Measurements from ENCODE around the gene UCN. TPM values are rescaled to one million over a fixed set of nuclear protein-coding genes. Genes with fewer than 3 reads are reported as not detected.

UCN gene
- total RNA-seq, 1 experiment from 2014 or later: 1.5 TPM

- no peaks in the 10 kb centered on the region for H3K9me3 Mint-ChIP-seq
- peak overlapping the region in 1 of 2 experiments; percentile 46; a peak in 2 of 5 replicates for H3K4me3 Mint-ChIP-seq
- H3K27me3 Mint-ChIP-seq (ENCODE audit: low read depth): peaks cover 52% of the 10 kb centered on the region
These were observed 1.5 kb downstream of the UCN start for GRCh38 chr2:27306573-27307286.

More at GRCh38 chr2:27306573-27307286, 1.5 kb downstream of the UCN start:
- H3K79me1 ChIP-seq (ENCODE audit: insufficient read depth, low read depth, low read length, poor library complexity, severe bottlenecking): no peaks in the 10 kb centered on the region
- no peak overlapping the region for H3K27ac ChIP-seq (ENCODE audit: insufficient read length, low read depth, low read length)
- no peaks in the 10 kb centered on the region for H4K20me1 ChIP-seq (ENCODE audit: control insufficient read depth, insufficient read depth, insufficient read length)
- peak overlapping the region; percentile 34 for H3K4me2 ChIP-seq (ENCODE audit: insufficient read depth, insufficient read length, low read length)
- no peak overlapping the region for H2BK120ac ChIP-seq (ENCODE audit: low read depth, low read length, poor library complexity, severe bottlenecking)
- no peak overlapping the region for H4K91ac ChIP-seq (ENCODE audit: insufficient read length, low read depth, low read length)
- H3K23me2 ChIP-seq (ENCODE audit: insufficient read length, low read depth, low read length, poor library complexity, severe bottlenecking): peaks cover 9% of the 10 kb centered on the region
- H2AFZ ChIP-seq (ENCODE audit: low read length): no peak overlapping the region
- H2BK20ac ChIP-seq (ENCODE audit: low read depth, low read length, poor library complexity, severe bottlenecking): no peak overlapping the region
- no peak overlapping the region for H2BK5ac ChIP-seq (ENCODE audit: insufficient read length, low read length)
- H2AK5ac ChIP-seq (ENCODE audit: insufficient read length, low read length): no peak overlapping the region
- H3K56ac ChIP-seq (ENCODE audit: insufficient read length, low read depth, low read length): no peak overlapping the region
- H2BK12ac ChIP-seq (ENCODE audit: insufficient read length, low read depth, low read length): no peak overlapping the region
- no peak for DNase-seq
- H4K5ac ChIP-seq (ENCODE audit: insufficient read length, low read depth, low read length): no peak overlapping the region
- H3K9me3 ChIP-seq (ENCODE audit: control insufficient read depth, low read depth, low read length): no peaks in the 10 kb centered on the region
- Mint-ChIP-seq H3K27ac (no peak overlapping the region), H3K36me3 (ENCODE audit: insufficient read depth in 1 of 3, low read depth in 3 of 3) (peaks cover 9 to 12% (median 10%) of the 10 kb centered on the region in 3 experiments; a peak in 6 of 7 replicates), H3K4me1 (peaks cover 3 to 9% of the 10 kb centered on the region in 2 experiments)
- H3K9ac ChIP-seq (ENCODE audit: extremely low read depth, insufficient read length, low read length): no peak overlapping the region
- no peak overlapping the region for H3K18ac ChIP-seq (ENCODE audit: insufficient read length, low read depth, low read length)
- no peaks in the 10 kb centered on the region for H3K4me1 ChIP-seq (ENCODE audit: insufficient read depth, low read length)
- no peak overlapping the region for H3T11ph ChIP-seq (ENCODE audit: low read length)
- no peak overlapping the region for H3K23ac ChIP-seq (ENCODE audit: insufficient read length, low read depth, low read length)
- no peaks in the 10 kb centered on the region for H3K79me2 ChIP-seq (ENCODE audit: insufficient read depth, low read length)
- H2BK15ac ChIP-seq (ENCODE audit: low read depth, low read length): no peak overlapping the region
- H4K8ac ChIP-seq (replicated peaks; ENCODE audit: insufficient read length, low read depth, low read length): no peak overlapping the region
- peaks cover 21% of the 10 kb centered on the region for H3K27me3 ChIP-seq (ENCODE audit: insufficient read depth, low read length)
- H3K4ac ChIP-seq (ENCODE audit: low read depth, low read length): no peak overlapping the region
- H3K14ac ChIP-seq (ENCODE audit: insufficient read depth, low read length): no peak overlapping the region
- no CpG with 5 or more reads among the region's 51 CpGs for WGBS (ENCODE audit: extremely low coverage, insufficient read length, low lambda C conversion rate)
- TF ChIP-seq CTCF (conservative IDR thresholded peaks at IDR 0.05): no peak

Measured in H9 (cell line).